Mucosa of descending colon (tissue), 3 donors: ENCODE data around the gene PARD6A. TPM values are rescaled to one million over a fixed set of nuclear protein-coding genes. Genes with fewer than 3 reads are reported as not detected.
A peak's percentile ranks its signal among the peaks of the same experiment; 100 is the strongest.

Experiments used
- ATAC-seq: fragments of 200-7000 bp; cut with Tn5 transposase; one replicate; pipeline ENCODE4 v1.9.1; 2020; ENCODE audit warnings: mild to moderate bottlenecking, moderate library complexity
- DNase-seq, 3 donors: peaks; one replicate each; pipeline ENCODE4 v3.0.0-alpha.2; 2020
- H3K36me3 ChIP-seq: fragments of 200-600 bp; one replicate; pipeline ENCODE4 v1.8.0; 2021; ENCODE audit warnings: low read depth, mild to moderate bottlenecking
- H3K4me1 ChIP-seq: fragments of 200-600 bp; one replicate; pipeline ENCODE4 v1.8.0; 2021; ENCODE audit warnings: low read depth, mild to moderate bottlenecking
- H3K4me3 ChIP-seq: fragments of 200-600 bp; one replicate; pipeline ENCODE4 v1.8.0; 2021; ENCODE audit warnings: mild to moderate bottlenecking
- H3K9me3 ChIP-seq: fragments of 200-600 bp; one replicate; pipeline ENCODE4 v1.8.0; 2021; ENCODE audit warnings: mild to moderate bottlenecking
- CTCF ChIP-seq: fragments of 200-600 bp; IDR thresholded peaks from one replicate; pipeline ENCODE4 v1.8.0; 2022; ENCODE audit warnings: antibody characterized with exemption, mild to moderate bottlenecking
- intact Hi-C, 2 donors: fragments of 100-400 bp; cut with DNase I in 1 of 2; cut with micrococcal nuclease in 1 of 2; formaldehyde crosslinking; loops; one replicate each; pipeline versions ENCODE4 v1.11.0 to v1.11.1; 2022; cut with DNase I, micrococcal nuclease
- total RNA-seq, 3 donors: library from RNA; stranded (reverse); fragmentation: NEBNext Ultra II Directional in 2 of 3; extraction: Animal tissue kit (Norgen Biotek cat#: 25700) in 2 of 3; gene quantifications; one replicate each; pipeline versions ENCODE4 v1.2.1 to v1.2.4, GENCODE V29; 2021 to 2023
- donor health status: DM: no; HTN: no; CAD: no; lungs with moderate emphysema.
- donor health status: DM: no; HTN: no; CAD: no.
- donor health status: DM: no; HTN: yes; CAD: no.

PARD6A gene
- total RNA-seq, 3 donors from 2014 or later = 2.3 to 9.1 (median 3.7) TPM

DNA sequence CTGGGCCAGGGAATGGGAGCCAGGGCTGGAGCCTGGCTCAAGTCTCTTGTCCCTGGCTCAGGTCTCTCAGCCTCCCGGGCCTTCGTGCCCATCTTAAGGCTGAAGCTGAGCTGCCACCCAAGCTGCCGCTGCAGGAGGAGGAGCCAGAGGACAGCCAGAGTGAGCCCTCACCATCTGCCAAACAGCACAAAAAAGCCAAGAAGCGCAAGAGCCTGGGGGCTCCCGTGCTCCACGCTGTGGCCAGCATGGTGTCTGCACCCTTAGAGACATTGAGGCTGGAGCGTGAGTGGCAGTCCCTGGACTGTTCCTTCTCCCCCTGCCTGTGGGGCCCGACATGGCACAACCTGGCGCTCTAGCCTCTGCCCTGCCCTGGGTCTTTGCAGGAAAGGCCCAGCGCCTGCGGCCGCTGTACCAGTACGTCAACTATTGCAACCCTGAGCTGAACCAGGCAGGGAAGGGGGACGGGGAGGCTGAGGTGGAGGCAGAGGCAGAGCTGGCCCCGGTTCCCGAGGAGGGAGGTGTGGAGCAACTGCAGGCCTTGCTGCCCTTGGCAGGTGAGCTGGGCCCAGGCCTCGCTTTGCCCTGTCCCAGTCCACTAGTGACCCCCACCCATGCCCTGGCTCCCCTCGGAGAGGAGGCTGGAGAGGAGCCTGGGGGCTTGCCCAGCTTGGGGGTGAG lies 7.2 kb downstream of the PARD6A start:
- intact Hi-C loops = loop anchor here in 1 of 2 donors (10.0 kb wide), 1 partner anchor 123 kb away; no protein-coding TSS in a partner anchor

DNA sequence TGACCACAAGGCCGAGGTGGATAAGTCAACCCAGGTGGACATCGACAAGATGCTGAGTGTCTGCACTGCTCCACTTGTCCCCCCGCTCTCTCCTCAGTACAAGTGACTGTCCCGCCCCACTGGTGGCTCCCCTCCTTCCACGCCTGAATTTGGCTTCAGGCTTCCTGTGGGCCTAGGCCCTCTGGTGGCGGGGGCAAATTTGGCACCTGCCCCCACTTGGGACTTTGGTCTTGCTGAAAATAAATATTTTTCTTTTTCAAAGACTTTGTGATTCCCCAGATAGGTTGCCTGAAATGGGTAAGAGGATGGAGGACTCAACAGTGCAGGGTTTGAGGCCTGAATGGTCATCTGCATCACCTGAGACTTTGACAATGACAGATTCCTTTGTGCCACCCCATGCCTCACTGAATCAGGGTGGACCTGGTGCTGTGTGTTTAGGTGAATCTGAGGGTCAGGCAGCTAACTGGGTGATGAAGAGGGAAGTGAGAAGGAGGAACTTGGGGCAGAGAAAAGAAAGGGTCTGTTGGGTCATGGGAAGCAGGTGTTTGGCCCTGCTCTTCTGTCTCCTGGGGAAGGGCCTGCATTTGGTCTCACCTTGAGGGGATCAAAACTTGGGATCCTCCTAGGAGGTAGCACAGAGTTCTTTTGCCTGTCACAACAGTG lies 7.9 kb downstream of the PARD6A start:
- Histone ChIP-seq H3K4me3 (no peak overlapping the region), H3K9me3 (no peaks in the 10 kb centered on the region), H3K4me1 (peaks cover 18% of the 10 kb centered on the region), H3K36me3 (no peaks in the 10 kb centered on the region)
- DNase-seq (no peak), ATAC-seq (no peak)
- intact Hi-C loops = loop anchor here in 1 of 2 donors (10.0 kb wide), 1 partner anchor 124 kb away; no protein-coding TSS in a partner anchor
- TF ChIP-seq CTCF = no peak

More for the DNA sequence above, 7.2 kb downstream of the PARD6A start:
- Histone ChIP-seq H3K4me1 (peaks cover 12% of the 10 kb centered on the region), H3K4me3 (no peak overlapping the region), H3K36me3 (no peaks in the 10 kb centered on the region), H3K9me3 (no peaks in the 10 kb centered on the region)
- peak; percentile 71 for TF ChIP-seq CTCF
- DNase-seq (peak; percentile 83 to 89 (median 86)), ATAC-seq (peak; percentile 84)

GRCh38 chr16:67669499-67670101 lies 8.8 kb downstream of the PARD6A start:
- no peaks in the 10 kb centered on the region for H3K36me3 ChIP-seq
- intact Hi-C loops = loop anchor here in 1 of 2 donors (10.0 kb wide), 1 partner anchor 125 kb away; no protein-coding TSS in a partner anchor
- peaks cover 27% of the 10 kb centered on the region for H3K4me1 ChIP-seq
- peak in 1 of 3 donors; percentile 21 for DNase-seq
- H3K9me3 ChIP-seq = no peaks in the 10 kb centered on the region
- H3K4me3 ChIP-seq = no peak overlapping the region
- no peak for ATAC-seq
- TF ChIP-seq CTCF = no peak

DNA sequence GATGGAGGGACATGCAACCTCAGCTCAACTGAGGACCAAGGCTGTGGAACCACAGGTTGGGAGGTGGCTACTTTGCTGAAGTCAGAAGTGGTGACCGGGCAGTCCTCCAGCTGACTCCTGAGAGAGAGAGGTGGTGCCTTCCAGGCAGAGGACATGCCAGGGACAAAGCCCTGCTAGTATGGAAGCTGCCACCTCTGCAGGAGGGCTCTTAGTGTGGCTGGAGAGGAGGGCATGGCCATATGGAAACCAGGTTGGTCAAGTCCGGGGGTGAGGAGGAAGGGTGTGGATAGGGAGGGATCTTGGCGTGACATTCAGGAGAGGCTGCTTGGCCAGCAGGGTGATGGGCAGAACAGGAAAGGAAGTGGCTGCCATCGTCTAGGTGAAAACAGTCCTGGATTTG lies 11.5 kb downstream of the PARD6A start:
- ATAC-seq = no peak
- intact Hi-C loops = no loop called here
- no peaks in the 10 kb centered on the region for H3K36me3 ChIP-seq
- no peak overlapping the region for H3K4me3 ChIP-seq
- H3K9me3 ChIP-seq = no peaks in the 10 kb centered on the region
- peaks cover 29% of the 10 kb centered on the region for H3K4me1 ChIP-seq
- no peak for TF ChIP-seq CTCF
- no peak for DNase-seq

DNA sequence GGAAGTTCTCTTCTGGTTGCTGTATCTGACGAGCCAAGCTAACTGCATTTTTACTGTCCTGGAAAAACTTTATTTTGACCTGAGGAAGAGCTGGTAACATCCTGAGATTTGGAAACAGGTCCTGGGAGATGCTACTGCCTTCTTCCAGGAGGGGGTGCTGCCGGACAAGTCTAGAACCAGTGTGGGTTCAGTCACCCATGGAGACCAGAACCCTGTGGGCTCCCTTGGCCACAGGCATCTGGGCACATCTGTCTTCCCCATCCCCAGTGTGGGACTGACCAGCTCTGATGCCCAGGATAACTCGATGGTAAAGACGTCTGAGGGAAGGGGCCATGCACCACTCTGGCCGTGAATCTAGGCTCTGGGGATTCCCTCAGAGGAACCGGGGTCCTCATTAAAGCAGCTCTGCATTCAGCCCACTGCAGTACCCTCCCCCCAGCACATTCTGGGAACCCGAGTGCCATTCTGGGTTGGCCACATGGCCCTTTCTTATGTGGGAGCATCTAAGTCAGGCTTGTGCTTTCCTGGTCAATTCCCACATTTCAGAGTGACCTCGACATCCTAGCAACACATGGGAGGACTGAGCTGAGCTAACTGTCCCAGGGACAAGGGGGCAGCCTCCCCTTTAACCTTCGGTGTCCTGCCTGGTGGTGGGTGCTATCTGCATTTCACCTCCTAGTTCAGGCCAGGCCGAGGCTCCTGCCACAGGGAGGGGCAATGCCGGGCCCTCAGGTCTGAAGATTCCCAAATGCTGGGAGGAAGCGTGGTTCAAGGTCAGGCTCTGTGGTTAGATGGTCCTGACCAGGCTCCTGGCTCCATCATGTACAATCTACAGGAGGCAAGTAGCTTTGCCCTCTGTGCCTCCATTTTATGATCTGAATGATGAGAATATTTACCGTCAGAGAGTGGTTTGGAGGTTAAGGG lies 12.2 kb downstream of the PARD6A start:
- ATAC-seq (peak; percentile 61), DNase-seq (peak in 2 of 3 donors; percentile 82 to 84)
- intact Hi-C loops = no loop called here
- peak; percentile 66 for TF ChIP-seq CTCF
- Histone ChIP-seq H3K4me1 (peaks cover 24% of the 10 kb centered on the region), H3K36me3 (no peaks in the 10 kb centered on the region), H3K9me3 (no peaks in the 10 kb centered on the region), H3K4me3 (no peak overlapping the region)
